ENCODE results near the gene TBC1D12.

Gene TBC1D12

DNA sequence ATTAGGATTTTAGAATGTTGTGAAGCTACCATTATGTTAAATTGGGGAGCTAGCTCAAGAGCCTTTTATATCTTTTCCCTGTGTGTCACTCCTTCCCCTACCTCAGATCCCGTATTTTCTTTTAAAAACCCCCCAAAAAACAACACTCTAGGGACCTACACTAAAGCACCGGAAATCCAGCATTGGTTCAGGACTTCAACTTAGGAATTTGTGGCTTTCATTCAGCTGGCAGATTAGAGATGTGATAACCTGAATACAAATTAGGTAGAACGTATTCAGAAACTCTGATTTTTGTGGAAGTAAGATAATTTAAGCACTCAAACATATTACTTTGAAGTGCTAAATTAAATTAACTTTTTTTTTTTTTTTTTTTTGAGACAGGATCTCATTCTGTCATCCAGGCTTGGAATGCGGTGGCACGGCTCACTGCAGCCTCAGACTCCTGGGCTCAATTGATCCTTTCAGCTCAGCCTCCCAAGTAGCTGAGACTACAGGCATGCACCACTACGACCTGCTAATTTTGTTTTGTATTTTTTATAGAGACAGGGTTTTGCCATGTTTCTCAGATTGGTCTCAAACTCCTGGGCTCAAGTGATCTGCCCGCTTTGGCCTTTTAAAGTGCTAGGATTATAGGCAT, 6.8 kb downstream of the TBC1D12 start:
- DNase-seq = no peak

DNA sequence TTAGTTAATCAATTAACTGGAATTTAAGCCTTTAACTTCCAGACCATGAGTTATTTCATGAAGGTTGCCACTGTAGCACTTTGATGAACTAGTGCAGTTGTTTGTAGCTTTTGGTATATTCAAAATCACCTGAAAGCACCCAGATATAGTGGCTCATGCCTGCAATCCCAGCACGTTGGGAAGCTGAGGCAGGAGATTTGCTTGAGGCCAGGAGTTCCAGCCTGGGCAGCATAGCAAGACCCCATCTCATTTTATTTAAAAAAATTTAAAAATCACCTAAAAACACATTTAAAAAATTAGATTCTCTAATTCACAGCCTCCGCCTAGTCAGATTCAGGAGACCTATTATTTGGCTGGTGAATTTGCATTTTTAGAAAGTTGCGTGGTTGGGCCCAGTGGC, 9.0 kb downstream of the TBC1D12 start:
- no peak for DNase-seq

DNA sequence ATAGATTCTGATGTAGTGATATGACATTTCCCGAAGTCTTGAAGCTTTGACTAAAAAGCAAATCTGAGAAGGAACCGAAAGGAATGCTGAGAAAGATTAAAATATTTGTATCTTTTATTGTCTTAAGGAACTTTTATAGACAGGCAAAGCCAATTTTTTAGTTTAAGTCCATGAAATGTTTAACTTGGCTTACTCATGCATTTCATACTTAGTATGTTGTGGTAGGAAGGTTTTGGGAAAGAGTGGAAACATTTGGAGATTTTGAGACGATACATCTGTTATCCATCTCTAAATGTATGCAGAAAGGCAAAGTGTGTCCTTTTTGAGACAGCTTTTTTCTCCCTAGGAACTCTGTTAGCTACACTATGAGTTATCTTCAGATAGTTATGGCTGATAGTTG, 10.1 kb downstream of the TBC1D12 start:
- no peak for DNase-seq

DNA sequence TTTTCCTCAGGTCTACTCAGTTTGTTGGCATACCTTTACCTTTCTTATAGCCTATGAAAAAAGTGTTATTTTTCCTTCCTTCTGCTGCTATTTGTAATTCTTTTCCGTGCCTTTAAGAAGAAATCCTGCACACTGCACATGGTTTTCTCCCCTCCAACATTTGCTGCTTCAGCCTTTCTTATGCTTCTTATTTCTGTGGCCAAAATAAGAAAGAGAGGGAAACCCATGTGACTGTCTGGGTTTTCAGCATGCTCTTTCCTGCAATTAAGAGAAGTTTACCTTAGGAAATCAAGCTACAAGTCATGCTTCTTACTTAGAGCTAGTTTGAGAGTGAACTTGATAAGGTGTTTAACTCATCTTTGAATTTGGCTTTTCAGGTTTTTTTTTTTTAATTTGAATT, 11.0 kb downstream of the TBC1D12 start:
- DNase-seq = no peak

DNA sequence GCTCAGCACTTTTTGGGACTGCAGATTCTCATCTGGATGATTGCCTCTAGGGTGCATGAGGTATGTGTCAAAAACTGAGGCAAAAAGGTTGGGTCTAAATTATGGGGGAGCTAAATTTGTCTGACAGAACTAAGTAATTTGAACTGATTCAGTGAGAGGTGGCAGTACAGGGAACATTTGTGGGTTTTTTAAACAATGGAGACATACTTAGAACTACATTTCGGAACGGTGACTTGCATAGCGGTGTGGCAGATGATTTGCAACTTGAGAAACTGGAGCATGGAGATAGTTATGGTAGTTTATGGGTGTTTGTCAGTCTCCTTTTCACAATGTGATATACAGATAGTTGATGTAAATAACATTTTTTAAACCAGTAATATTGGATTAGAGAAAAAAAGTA, 14.6 kb downstream of the TBC1D12 start:
- no peak for DNase-seq

DNA sequence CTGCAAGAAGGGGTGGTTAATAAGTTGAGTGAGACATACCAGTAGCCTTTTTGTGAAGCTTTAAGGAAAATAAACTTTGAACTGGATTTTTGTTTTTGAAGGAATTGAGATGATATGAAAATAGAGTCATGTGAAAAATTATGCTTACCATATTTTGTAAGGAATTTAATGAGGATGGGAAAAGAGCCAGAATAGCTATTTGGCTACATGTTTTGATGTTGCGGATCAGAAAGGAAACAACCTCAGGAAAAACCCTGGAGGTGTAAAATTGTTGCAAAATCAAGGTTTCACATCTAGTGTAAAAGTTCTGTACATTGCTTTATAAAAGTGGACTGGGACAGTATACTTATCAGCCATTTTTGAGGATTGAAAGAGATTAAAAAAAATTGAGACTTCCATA, 15.0 kb downstream of the TBC1D12 start:
- DNase-seq = no peak

DNA sequence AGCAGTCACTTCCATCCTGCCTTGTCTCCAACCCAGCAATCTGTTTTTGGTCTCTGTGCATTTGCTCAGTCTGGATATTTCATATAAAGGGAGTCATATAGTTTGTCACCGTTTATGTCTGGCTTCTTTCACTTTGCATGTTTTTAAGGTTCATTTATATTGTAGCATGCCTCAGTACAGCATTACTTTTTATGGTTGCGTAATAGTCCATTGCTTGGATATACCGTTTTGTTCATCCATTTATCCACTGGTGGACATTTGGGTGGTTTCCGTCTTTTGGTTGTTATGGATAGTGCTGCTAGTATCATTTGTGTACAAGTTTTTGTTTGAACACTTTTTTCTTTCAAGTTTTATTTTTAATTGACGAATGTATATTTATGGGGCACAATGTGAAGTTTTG, 18.2 kb downstream of the TBC1D12 start:
- DNase-seq = no peak

DNA sequence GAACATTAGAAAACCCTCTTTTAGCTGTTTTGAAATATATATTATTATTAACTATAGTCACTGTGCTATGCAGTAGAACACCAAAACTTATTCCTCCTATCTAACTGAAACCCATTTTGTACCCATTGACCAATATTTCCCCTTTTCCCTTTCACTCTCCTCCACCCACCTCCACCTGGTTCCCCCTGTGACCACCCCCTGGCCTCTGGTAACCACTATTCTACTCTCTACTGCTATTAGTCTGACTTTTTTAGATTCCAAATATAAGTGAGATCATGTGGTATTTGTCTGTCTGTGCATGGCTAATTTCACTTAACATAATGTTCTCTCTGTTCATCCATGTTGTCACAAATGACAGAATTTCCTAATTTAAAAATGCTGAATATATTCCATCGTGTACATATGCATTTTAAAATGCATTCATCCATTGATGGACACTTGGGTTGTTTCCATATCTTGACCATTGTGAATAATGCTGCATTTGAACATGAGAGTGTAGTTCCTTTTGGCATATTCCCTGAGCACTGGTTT, 18.7 kb downstream of the TBC1D12 start:
- no peak for DNase-seq

DNA sequence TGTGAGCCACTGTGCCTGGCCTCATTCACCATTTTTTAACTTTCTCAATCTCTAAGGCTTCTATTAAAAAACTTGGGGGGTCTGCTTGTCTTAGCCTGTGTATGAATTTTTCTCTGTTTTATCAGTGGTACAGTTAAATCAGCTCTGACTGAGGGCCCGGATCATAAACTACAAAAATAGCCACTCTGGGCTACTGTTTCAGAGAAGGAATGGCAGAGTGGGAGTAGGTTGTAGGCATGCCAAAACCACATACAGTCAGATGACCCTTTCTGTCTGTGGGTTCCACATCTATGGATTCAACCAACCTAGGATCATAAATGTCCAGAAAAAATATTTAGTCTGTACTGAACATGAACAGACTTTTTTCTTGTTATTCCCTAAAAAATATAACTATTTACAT, 21.3 kb downstream of the TBC1D12 start:
- DNase-seq = no peak

DNA sequence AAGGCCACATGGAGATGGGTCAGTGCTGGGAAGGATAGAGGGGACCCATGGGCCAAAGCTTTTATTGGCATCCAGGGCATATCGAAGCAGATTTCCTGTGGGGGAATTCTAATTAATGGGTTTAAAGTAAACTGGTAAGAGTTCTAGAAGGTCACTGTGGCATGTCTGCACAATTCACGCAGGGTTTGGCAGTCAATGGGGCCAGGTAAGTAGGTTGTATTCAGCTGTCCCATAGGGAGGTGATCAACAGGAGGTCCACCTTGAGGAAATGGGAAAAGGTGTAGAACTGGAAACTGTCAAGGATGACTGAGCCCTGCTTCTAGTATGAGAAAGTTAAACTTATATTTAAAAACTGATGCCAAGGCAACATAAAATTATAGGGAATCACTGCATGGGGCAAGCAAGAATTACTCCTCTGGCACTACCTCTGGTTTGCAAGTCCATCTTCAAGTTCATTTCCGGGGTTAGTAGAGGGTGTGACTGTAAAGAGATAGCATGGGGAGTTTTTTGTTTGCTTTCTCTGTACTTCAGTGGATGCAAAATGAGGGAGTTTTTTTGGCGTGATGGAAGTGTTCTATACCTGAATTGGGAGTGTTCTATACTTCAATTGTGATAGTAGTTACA, 22.5 kb downstream of the TBC1D12 start:
- DNase-seq = no peak

DNA sequence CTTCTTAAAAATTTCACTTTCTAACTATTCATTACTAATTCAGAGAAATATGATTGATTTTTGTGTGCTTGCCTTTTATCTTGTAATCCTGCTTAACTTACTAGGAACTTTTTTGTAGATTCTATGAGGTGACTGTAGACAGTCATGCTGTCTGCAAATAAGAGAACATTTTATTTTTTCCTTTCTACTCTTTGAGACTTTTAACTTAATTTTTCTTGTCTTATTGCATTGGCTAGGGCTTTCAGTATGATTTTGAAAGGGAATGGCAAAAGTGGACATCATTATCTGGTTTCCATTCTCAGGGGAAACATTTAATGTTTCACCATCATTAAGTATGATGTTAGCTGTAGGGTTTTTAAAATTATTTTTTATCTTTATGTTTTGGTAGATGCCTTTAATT, 23.6 kb downstream of the TBC1D12 start:
- DNase-seq = no peak

DNA sequence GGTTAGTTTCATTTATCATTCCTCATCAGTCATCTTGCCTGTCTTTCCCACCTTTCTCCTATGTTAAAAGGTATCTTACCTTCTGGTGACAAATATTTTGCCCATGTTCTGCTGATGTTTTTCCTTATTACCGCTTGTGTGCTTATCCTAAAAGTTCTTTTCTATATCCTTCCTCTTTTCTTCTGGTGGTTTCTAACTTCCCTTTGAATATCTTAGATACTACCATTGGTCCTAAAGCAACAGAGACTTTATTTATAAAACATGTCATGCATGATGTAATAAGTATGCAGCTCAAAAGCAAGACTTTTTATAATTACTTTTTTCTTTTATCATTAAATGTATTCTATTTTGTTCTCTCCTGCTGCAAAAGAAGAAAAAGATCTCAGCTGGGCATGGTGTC, 24.8 kb downstream of the TBC1D12 start:
- DNase-seq = no peak

DNA sequence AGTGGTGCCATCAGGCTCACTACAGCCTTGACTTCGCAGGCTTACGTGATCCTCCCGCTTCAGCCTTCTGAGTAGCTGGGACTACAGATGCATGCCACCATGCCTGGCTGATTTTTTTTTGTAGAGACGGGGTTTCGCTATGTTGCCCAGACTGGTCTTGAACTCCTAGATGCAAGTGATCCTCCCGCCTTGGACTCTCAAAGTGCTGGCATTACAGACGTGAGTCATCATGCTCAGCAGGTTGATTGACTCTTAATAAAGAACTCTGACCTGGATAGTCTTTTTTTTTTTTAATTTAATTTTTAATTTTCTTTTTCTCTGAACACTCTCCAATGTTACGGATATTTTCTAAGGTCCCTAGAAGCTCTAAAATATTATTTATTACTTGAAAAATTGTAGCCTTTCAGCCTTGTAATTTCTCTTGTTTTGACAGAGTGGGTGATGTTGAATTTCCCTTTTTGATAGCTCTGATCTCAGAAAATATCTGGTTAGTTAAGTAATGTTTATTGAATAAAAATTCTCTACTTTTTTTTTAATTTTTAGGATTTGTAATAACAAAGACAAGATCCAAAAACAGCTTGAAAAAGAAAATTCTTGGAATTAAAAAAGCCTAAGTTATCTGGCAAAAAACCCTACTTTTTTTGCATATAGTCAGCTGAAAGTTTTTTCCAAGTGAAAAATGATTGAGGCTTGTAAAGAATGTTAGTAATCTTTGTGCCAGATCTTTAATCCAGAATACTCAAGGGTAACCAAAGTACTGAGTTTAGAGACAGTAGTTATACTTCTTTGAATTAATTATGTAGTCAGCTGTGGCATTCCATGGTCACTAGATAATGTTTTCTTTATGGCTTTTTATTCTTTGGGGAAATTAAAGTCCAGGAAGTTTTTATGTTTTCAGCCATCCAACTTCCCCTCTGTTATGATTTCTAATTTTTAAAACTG, 26.7 kb downstream of the TBC1D12 start:
- DNase-seq = no peak

DNA sequence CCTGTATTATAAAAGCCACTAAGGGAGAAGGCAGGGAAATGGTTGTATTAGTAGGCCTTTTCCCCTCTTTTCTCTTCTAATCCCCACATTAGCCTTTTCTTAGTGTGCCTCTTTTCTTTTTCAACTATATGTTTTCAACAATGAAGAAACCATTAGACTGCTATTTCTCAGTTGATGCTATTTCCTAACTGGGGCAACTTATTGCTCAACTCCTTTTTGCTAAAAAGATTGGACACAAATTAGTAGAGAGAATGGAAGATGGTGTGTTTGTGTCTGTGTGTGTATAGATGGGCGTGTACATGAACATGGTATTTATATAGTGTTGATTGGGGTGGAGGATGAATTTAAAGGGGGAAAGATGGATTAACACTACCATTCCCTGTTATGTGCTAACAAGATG, 28.4 kb downstream of the TBC1D12 start:
- DNase-seq = no peak

DNA sequence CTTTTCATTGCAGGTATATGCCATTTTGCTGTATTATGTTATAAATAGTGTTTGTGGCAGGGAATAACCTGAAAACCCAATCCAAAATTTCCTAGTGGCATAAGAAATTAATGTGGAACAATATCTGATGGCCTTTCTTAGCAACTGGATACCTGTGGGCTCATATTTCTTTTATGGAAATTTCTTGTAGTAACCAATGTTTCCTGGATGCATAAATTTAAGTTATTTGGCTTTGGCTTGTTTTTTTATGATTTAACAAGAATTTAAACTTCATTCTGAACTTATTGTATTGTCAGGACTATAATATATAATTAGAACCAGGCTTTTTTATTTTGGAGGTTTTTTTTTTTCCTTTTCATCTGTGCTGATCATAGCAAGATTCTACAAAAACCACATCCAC, 30.1 kb downstream of the TBC1D12 start:
- DNase-seq = no peak

DNA sequence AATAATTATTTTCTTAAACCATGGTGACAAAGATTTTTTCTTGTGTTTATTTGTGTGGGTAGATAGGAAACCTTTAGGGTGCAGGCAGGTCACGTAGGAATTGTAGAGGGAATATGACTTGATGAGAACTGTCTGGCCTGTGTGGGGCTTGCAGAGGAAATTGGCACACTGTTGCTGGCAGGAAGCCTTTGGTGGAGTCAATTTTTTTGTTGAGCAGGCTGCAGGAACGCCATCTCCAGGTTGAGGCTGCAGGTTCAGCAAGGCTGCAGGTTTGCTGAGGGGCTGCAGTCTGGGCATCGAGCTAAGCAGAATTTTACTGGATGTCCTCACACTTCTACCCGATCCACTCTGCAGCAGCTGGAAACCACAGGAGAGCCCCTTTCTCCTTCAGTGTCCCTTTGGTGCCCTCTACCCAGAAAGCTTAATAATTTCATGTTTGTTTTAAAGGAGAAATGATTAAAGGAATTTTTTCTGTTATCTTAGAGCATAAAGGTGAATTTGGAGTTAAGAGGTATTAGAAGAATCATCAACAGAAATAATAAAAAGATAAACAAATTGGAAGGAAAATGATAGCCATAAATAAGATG, 37.0 kb downstream of the TBC1D12 start:
- DNase-seq = no peak

DNA sequence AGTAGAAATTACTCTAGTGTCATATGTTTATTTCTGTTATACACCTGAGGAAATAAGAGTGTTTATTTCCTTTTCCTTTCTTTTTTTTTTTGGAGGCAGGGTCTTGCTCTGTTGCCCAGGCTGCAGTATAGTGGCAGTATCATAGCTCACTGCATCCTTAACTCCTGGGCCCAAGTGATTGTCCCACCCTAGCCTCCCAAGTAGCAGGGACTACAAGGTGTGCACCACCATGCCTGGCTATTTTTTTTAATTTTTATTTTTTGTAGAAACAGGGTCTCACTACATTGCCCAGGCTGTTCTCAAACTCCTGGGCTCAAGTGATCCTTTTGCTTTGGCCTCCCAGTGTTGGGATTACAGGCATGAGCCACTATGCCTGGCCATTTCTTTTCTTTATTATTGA, 37.8 kb downstream of the TBC1D12 start:
- DNase-seq = no peak

DNA sequence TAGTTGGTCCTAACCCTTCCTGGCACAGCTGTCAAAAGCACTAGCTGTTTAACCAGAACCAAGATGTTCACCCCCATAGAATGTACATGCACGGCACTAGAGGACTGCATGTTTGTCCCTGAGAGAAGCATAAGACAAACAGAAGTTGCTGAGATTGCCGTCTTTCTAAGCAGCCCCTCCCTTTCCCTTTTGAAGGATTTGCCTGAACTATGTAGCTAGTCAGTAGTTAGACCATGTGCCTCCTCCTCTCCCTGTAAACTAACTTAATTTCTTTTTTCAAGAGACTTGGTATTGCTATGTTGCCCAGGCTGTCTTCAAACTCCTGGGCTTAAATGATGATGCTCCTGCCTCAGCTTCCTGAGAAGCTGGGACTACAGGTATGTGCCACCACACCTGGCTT, 40.7 kb downstream of the TBC1D12 start:
- no peak for DNase-seq

DNA sequence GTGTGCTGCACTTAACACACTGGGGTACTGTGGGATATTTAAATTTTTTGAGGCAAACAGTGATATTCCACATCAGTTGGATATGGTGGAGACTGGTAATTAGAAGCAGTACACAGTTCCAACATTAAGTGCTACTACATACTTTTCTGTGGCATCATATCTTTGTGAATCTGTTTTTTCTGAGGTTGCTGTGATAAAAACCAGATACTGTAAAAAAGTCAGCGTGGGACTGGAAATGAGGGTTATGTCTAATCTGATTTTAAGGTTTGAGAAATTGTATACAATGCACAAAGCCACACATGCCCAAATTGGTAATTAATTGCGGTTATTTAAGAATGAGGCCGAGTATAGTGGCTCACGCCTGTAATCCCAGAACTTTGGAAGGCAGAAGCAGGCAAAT, 41.2 kb downstream of the TBC1D12 start:
- DNase-seq = no peak

DNA sequence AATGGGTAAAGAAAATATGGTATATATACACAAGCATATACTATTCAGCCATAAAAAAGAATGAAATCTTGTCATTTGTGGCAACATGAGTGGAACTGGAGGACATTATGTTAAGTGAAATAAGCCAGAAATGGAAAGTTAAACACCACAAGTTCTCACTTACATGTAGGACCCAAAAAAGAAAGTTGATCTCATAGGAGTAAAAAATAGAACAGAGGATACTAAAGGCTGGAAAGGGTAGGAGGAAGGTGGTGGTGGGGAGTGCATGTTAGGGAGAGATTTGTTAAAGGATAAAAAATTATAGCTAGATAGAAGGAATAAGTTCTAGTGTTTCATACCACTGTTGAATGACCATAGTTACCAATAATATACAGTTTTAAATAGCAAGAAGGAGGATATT, 48.4 kb downstream of the TBC1D12 start:
- DNase-seq = no peak

DNA sequence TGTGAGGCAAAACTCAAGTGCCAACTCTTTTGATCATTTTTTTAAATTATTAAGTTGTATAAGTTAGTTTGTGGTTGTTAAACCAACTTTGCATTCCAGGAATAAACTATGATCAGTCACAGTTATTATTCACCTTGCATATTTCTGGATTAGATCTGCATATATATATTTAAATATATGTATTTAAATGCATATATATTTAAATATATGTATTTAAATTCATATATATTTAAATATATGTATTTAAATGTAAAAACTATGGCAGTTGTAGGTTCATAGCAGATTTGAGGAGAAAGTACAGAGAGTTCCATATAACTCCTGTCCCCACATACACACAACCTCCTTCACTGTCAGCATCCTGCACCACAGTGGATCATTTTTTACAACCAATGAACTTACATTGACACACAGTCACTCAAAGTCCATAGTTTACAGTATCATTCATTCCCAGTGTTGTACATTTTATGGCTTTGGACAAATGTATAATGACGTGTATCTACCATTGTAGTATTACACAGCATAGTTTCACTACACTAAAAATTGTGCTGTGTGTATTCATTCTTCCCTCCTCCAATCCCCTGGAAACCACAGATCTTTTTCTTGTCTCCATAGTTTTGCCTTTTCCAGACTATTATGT, 49.7 kb downstream of the TBC1D12 start:
- DNase-seq = no peak

DNA sequence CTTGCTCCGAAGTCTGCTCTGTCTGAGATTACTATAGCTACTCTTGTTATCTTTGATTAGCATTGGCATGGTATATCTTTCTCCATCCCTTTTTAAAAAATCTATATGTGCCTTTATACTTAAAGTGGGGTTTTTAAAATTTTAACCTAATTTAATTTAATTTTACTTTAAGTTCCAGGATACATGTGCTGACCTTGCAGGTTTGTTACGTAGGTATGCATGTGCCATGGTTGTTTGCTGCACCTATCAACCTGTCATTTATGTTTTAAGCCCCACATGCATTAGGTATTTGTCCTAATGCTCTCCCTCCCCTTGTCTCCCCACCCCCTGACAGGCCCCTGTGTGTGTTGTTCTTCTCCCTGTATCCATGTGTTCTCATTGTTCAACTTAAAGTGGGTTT, 54.6 kb downstream of the TBC1D12 start:
- DNase-seq = no peak

DNA sequence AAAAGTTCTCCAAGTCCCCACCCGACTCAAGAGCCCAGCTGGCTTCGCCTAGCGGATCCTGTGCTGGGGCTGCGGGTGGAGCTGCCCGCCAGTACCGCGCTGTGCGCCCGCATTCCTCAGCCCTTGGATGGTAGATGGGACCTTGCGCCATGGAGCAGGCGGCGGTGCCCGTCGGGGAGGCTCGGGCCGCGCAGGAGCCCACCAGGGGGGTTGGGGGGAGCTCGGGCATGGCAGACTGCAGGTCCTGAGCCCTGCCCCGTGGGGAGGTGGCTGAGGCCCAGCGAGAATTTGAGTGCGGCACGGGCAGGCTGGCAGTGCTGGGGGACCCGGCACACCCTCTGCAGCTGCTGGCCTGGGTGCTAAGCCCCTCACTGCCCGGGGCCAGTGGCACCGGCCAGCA, 57.0 kb downstream of the TBC1D12 start:
- no peak for DNase-seq

All from NCI-H2081 treated with DMSO at 0.1 percent for 48 hours (cell line).